Endothelial cell of umbilical vein (primary cell): ENCODE data around the gene TKT. TPM values are rescaled to one million over a fixed set of nuclear protein-coding genes. Genes with fewer than 3 reads are reported as not detected.

Source experiments
- BruUV-seq: library from RNA; stranded (reverse); fragments of 400-500 nt; replicated peaks from 2 replicates; lab custom pipeline; 2021; lab: Mats Ljungman, UMichigan
- CTCF ChIA-PET: fragments of 300-600, 350-600 bp; sonication (Branson Sonifier 250); formaldehyde crosslinking; loops from one replicate; lab custom pipeline; 2021; ENCODE audit warnings: antibody characterized with exemption, inconsistent platforms; lab: Charles Lee
- POLR2A ChIA-PET: fragments of 300-600, 350-600 bp; sonication (Branson Sonifier 250); formaldehyde crosslinking; loops from one replicate; lab custom pipeline; 2021; ENCODE audit warnings: antibody characterized with exemption, inconsistent platforms; lab: Charles Lee
- DNase-seq: peaks from one replicate; pipeline ENCODE4 v3.0.0-alpha.2; 2011; ENCODE audit warnings: low read depth, low spot score
- FAIRE-seq: peaks from 2 replicates; lab custom pipeline; 2011; peaks lifted over from hg19 to GRCh38; lab: Jason Lieb, UNC
- H2AFZ ChIP-seq: 2 replicates; pipeline ENCODE4 v1.6.0; 2012; ENCODE audit warnings: low read depth, low read length, control low read depth, inconsistent platforms
- H3K27ac ChIP-seq: 2 replicates; pipeline ENCODE4 v1.5.1; 2011; ENCODE audit warnings: low read depth, mild to moderate bottlenecking, control low read depth, low read length, moderate library complexity; ENCODE audit not compliant: insufficient read depth
- H3K27me3 ChIP-seq, 2 experiments: 2 replicates each; pipeline versions ENCODE4 v1.6.0 to v1.6.1; 2011; ENCODE audit warnings: low read length in 2 of 2, mixed read lengths in 1 of 2; ENCODE audit not compliant: control insufficient read depth in 2 of 2, insufficient read depth in 2 of 2
- H3K36me3 ChIP-seq, 2 experiments: 2 replicates in 1 of 2; 3 replicates in 1 of 2; pipeline ENCODE4 v1.5.1; 2011; ENCODE audit warnings: low read length in 2 of 2, mild to moderate bottlenecking in 1 of 2, moderate library complexity in 1 of 2; ENCODE audit not compliant: control insufficient read depth in 2 of 2, insufficient read depth in 2 of 2; ENCODE audit errors: extremely low read depth in 1 of 2
- H3K4me1 ChIP-seq: 3 replicates; pipeline ENCODE4 v1.5.1; 2011; ENCODE audit warnings: mild to moderate bottlenecking, low read length; ENCODE audit not compliant: control insufficient read depth, insufficient read depth; ENCODE audit errors: extremely low read depth
- H3K4me2 ChIP-seq: 2 replicates; pipeline ENCODE4 v1.6.1; 2011; ENCODE audit warnings: low read length, control low read depth, mixed read lengths; ENCODE audit not compliant: insufficient read depth
- H3K4me3 ChIP-seq, 3 experiments: fragments of 200-600 bp in 1 of 3; sonication (generic), shearing (Covaris generic) in 1 of 3; replicated peaks in 1 of 3; 2 replicates each; pipeline ENCODE4 v1.5.1; 2011 to 2016; ENCODE audit warnings: control low read depth in 3 of 3, low read length in 3 of 3, mild to moderate bottlenecking in 2 of 3, inconsistent platforms in 1 of 3, low read depth in 1 of 3, moderate library complexity in 1 of 3; ENCODE audit not compliant: insufficient read depth in 1 of 3
- H3K79me2 ChIP-seq: 2 replicates; pipeline ENCODE4 v1.6.0; 2012; ENCODE audit warnings: low read length, inconsistent platforms; ENCODE audit not compliant: control insufficient read depth, insufficient read depth
- H3K9ac ChIP-seq: replicated peaks from 2 replicates; pipeline ENCODE3; 2011; ENCODE audit warnings: low read length, control low read depth; ENCODE audit not compliant: insufficient read depth; ENCODE audit errors: extremely low read depth
- H3K9me1 ChIP-seq: replicated peaks from 3 replicates; pipeline ENCODE4 v1.6.0; 2011; ENCODE audit warnings: mild to moderate bottlenecking, low read length; ENCODE audit not compliant: control insufficient read depth, insufficient read depth; ENCODE audit errors: extremely low read depth
- H3K9me3 ChIP-seq: replicated peaks from 2 replicates; pipeline ENCODE4 v1.5.1; 2012; ENCODE audit warnings: low read length, inconsistent platforms; ENCODE audit not compliant: control insufficient read depth, insufficient read depth
- H4K20me1 ChIP-seq: replicated peaks from 2 replicates; pipeline ENCODE3; 2011; ENCODE audit warnings: mild to moderate bottlenecking, low read length; ENCODE audit not compliant: control insufficient read depth, insufficient read depth; ENCODE audit errors: extremely low read depth
- EZH2 ChIP-seq: IDR thresholded peaks from 2 replicates; pipeline ENCODE4 v1.6.1; 2012; ENCODE audit warnings: borderline replicate concordance, low read depth, mild to moderate bottlenecking, moderate library complexity, low read length, inconsistent platforms; ENCODE audit not compliant: severe bottlenecking
- GATA2 ChIP-seq: IDR thresholded peaks from 2 replicates; pipeline ENCODE4 v1.7.0; 2011; ENCODE audit warnings: low read depth, mild to moderate bottlenecking, moderate library complexity, mixed read lengths, low read length; ENCODE audit not compliant: insufficient read length, insufficient read depth
- MAX ChIP-seq: IDR thresholded peaks from 2 replicates; pipeline ENCODE4 v1.6.1; 2011; ENCODE audit not compliant: insufficient read depth, insufficient read length
- MYC ChIP-seq: IDR thresholded peaks from one replicate; pipeline ENCODE4 v1.6.1; 2011; ENCODE audit warnings: mild to moderate bottlenecking, low read depth, low read length
- POLR2A ChIP-seq: IDR thresholded peaks from 2 replicates; pipeline ENCODE4 v1.6.1; 2012; ENCODE audit warnings: low read depth, mild to moderate bottlenecking, control low read depth, low read length
- POLR2AphosphoS5 ChIP-seq: IDR thresholded peaks from 2 replicates; pipeline ENCODE4 v1.6.1; 2012; ENCODE audit warnings: low read depth, mild to moderate bottlenecking, control low read depth, low read length, moderate library complexity; ENCODE audit not compliant: insufficient read depth
- dilution Hi-C: fragments of 300-500 bp; cut with MboI; formaldehyde crosslinking; loops from one replicate; pipeline ENCODE4 v1.15.0; 2019; ENCODE audit warnings: low sequenced_read_pairs; ENCODE audit not compliant: extremely low pct_ligation_motif_present
- intact Hi-C: fragments of 100-400 bp; cut with micrococcal nuclease; formaldehyde crosslinking; loops from one replicate; pipeline ENCODE4 v1.10.0; 2022
- polyA plus RNA-seq, 4 experiments: library from polyadenylated mRNA; depleted of rRNA in 3 of 4; stranded (reverse) in 3 of 4; unstranded in 1 of 4; fragments of >200 nt; gene quantifications; 2 replicates each; pipeline versions ENCODE4 v1.2.1 to v1.2.3, GENCODE V29; 2011 to 2012; ENCODE audit warnings: missing spikeins in 1 of 4
- total RNA-seq: library from RNA; stranded (reverse); gene quantifications from 2 replicates; pipeline ENCODE4 v1.2.3, GENCODE V29; 2021
- TF ChIP-seq, protein P1 (sequence below), 2 donors: IDR thresholded peaks; 1 replicate in 1 of 2; 2 replicates in 1 of 2; pipeline ENCODE4 v1.5.1; 2011; ENCODE audit warnings: low read length in 2 of 2, mild to moderate bottlenecking in 2 of 2, moderate library complexity in 2 of 2, control low read depth in 1 of 2, inconsistent platforms in 1 of 2, low read depth in 1 of 2; ENCODE audit not compliant: insufficient read depth in 1 of 2; ENCODE audit errors: extremely low read depth in 1 of 2

Gene TKT
- total and polyA plus RNA-seq, 2 donors (not counting 3 experiments of a cell fraction or from before 2014, with no cell fraction given), result 287 to 586 TPM

GRCh38 chr3:53274938-53275605 lies 19.2 kb upstream of the TKT start:
- Histone ChIP-seq H3K9me1 (no peaks in the 10 kb centered on the region), H3K27ac (no peak overlapping the region), H2AFZ (no peak overlapping the region), H3K9ac (no peak overlapping the region), H4K20me1 (no peaks in the 10 kb centered on the region), H3K36me3 (no peaks in the 10 kb centered on the region), H3K4me2 (no peak overlapping the region), H3K9me3 (no peaks in the 10 kb centered on the region), H3K27me3 (no peaks in the 10 kb centered on the region), H3K79me2 (no peaks in the 10 kb centered on the region), H3K4me1 (peaks cover 7% of the 10 kb centered on the region), H3K4me3 (no peak overlapping the region)
- CTCF ChIA-PET, result interaction anchor here (1.2 to 2.7 kb wide), 2 partner anchors 12 to 55 kb away, joined by 3 to 13 read pairs; no protein-coding TSS in a partner anchor
- FAIRE-seq, result no peak
- no peak for TF ChIP-seq POLR2AphosphoS5
- no peak for TF ChIP-seq MYC
- TF ChIP-seq, protein P1, sequence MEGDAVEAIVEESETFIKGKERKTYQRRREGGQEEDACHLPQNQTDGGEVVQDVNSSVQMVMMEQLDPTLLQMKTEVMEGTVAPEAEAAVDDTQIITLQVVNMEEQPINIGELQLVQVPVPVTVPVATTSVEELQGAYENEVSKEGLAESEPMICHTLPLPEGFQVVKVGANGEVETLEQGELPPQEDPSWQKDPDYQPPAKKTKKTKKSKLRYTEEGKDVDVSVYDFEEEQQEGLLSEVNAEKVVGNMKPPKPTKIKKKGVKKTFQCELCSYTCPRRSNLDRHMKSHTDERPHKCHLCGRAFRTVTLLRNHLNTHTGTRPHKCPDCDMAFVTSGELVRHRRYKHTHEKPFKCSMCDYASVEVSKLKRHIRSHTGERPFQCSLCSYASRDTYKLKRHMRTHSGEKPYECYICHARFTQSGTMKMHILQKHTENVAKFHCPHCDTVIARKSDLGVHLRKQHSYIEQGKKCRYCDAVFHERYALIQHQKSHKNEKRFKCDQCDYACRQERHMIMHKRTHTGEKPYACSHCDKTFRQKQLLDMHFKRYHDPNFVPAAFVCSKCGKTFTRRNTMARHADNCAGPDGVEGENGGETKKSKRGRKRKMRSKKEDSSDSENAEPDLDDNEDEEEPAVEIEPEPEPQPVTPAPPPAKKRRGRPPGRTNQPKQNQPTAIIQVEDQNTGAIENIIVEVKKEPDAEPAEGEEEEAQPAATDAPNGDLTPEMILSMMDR (IDR thresholded peaks at IDR 0.05; ENCODE audit: extremely low read depth in 1 of 2, insufficient read depth in 1 of 2, low read depth in 1 of 2, low read length in 2 of 2), result no peak
- TF ChIP-seq EZH2, result no peak
- TF ChIP-seq POLR2A, result no peak
- TF ChIP-seq MAX, result no peak
- no peak for TF ChIP-seq GATA2
- intact Hi-C loops (no loop called here), dilution Hi-C loops (no loop called here)
- POLR2A ChIA-PET, result interaction anchor here (0.6 kb wide), 1 partner anchor 1836 kb away, joined by 4 read pairs; no protein-coding TSS in a partner anchor
- no TSS peak for BruUV-seq
- DNase-seq, result no peak
